KG1 (cell line): ENCODE measurements around the gene ELAVL3.
"Not testable (repeated sequence)": the region's sequence is repeated elsewhere in the genome, so short reads cannot be mapped to it uniquely, and the experiment has no call there.

Experiments
- DNase-seq: peaks from one replicate; lab custom pipeline; 2025; lab: John Stamatoyannopoulos, UW

Gene ELAVL3

GRCh38 chr19:11458912-11459311 is 21.9 kb downstream of the ELAVL3 start:
- not testable (repeated sequence) for DNase-seq

GRCh38 chr19:11458236-11458900 is 22.5 kb downstream of the ELAVL3 start:
- no peak for DNase-seq

GRCh38 chr19:11457831-11458230 is 23.0 kb downstream of the ELAVL3 start:
- DNase-seq = no peak

GRCh38 chr19:11457115-11457514 is 23.7 kb downstream of the ELAVL3 start:
- no peak for DNase-seq

GRCh38 chr19:11456659-11457058 is 24.2 kb downstream of the ELAVL3 start:
- no peak for DNase-seq

- DNase-seq = not testable (repeated sequence)
These were observed 25.7 kb downstream of the ELAVL3 start for GRCh38 chr19:11455233-11455554.

- no peak for DNase-seq
These were observed 27.1 kb downstream of the ELAVL3 start for GRCh38 chr19:11453468-11454341.

- DNase-seq = no peak
These were observed 28.1 kb downstream of the ELAVL3 start for GRCh38 chr19:11452620-11453310.

- DNase-seq = no peak
These were observed 28.8 kb downstream of the ELAVL3 start for GRCh38 chr19:11451871-11452619.

GRCh38 chr19:11451327-11451870 is 29.4 kb downstream of the ELAVL3 start:
- no peak for DNase-seq

- no peak for DNase-seq
These were observed 30.1 kb downstream of the ELAVL3 start for GRCh38 chr19:11450570-11451326.

GRCh38 chr19:11448923-11449554 is 31.8 kb downstream of the ELAVL3 start:
- DNase-seq = no peak

- no peak for DNase-seq
These were observed 32.4 kb downstream of the ELAVL3 start for GRCh38 chr19:11448410-11448809.

- DNase-seq = no peak
These were observed 33.2 kb downstream of the ELAVL3 start for GRCh38 chr19:11447347-11448262.

GRCh38 chr19:11446652-11447301 is 34.1 kb downstream of the ELAVL3 start:
- DNase-seq = no peak

- no peak for DNase-seq
These were observed 34.6 kb downstream of the ELAVL3 start for GRCh38 chr19:11446271-11446651.

- DNase-seq = no peak
These were observed 35.7 kb downstream of the ELAVL3 start for GRCh38 chr19:11445141-11445540.

- no peak for DNase-seq
These were observed 36.8 kb downstream of the ELAVL3 start for GRCh38 chr19:11444059-11444458.

- no peak for DNase-seq
These were observed 42.9 kb downstream of the ELAVL3 start for GRCh38 chr19:11437955-11438354.
